Frontal cortex (tissue), 4 donors: ENCODE data around the gene ATP11B. TPM values are rescaled to one million over a fixed set of nuclear protein-coding genes. Genes with fewer than 3 reads are reported as not detected.
"Not testable (repeated sequence)": the region's sequence is repeated elsewhere in the genome, so short reads cannot be mapped to it uniquely, and the experiment has no call there.

Experiments
- DNase-seq, 2 donors: peaks; one replicate each; pipeline ENCODE4 v3.0.0; 2012; ENCODE audit warnings: low spot score in 2 of 2
- FAIRE-seq: peaks from 2 replicates; lab custom pipeline; 2012; peaks lifted over from hg19 to GRCh38; lab: Jason Lieb, UNC
- total RNA-seq: library from RNA; depleted of rRNA; stranded (reverse); fragments of >200 nt; gene quantifications from one replicate; pipeline ENCODE4 v1.2.3, GENCODE V29; 2014
- donor health status: control.
- donor health status: control.
- donor health status: control.

ATP11B gene
- total RNA-seq, 1 donor from 2014 or later: 94.6 TPM

- DNase-seq (no peak), FAIRE-seq (no peak)
Observed at GRCh38 chr3:182821221-182821981, 28.1 kb downstream of the ATP11B start.

GRCh38 chr3:182822260-182822659 lies 29.0 kb downstream of the ATP11B start:
- FAIRE-seq: not testable (repeated sequence)

DNA sequence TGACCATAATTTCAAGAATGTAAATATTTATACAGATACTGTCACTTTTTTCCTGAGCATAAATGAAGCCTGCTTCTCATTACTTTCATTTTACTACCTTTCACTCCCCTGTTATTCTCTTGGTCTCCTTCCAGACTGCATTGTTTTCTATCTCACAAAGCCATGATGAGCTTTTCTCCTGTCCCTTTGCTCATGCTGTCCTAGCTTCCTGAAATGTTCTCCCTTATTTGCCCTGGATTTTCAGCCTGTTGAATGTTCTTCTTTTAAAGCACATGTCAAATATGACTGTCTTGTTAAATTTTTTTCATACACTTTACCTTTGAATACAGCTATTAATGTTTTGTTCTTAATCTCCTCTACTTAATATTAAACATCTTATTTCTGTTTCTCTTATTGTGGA lies 31.7 kb downstream of the ATP11B start:
- FAIRE-seq (no peak), DNase-seq (no peak)

More at GRCh38 chr3:182822260-182822659, 29.0 kb downstream of the ATP11B start:
- not testable (repeated sequence) for DNase-seq

- DNase-seq (no peak), FAIRE-seq (no peak)
Observed at GRCh38 chr3:182829761-182830405, 36.6 kb downstream of the ATP11B start.

DNA sequence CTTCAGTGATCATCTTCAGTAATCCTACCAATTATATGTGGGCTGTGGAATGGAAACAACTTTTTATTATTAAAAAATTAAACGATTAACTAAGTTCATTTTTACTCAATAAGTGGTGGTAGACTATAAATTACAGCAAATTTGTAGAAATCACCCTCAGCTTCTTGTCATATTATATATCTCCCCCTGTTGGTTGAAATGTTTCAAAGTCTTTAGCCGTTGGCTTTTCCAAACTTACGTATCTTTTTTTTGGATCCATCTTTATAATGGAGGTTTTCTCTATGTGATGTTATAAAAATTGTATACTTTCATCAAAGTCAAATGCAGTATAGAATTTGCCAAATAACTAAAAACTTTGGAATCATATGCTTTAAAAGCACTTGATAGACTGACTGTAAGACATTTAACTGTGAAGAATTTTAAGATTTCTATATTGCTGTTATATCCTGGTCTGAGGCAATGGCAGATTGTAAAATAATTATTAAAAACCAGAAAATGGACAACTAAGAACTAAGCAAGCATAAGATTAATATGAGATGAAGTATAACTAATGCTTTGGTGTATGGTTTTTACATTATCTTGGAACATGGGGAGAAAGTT lies 44.7 kb downstream of the ATP11B start:
- DNase-seq: no peak
- FAIRE-seq: peak; percentile 70

DNA sequence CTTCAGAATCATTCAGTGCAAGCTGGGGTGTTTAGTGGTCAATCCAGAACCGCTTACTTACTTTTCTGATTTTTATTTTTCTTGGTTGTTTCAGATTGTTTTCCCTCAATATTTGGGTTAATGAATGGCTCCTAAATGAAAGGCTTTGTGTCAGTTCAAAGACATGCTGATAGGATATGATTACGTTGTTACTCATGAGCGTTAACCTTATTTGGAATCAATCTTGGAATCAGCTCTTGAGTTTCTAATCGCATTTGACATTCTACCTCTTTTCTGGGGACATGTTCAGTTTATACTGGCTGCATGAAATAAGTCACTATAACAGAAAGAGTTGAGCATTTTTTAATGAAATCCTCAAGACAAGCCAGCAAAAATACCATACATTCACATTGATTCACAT lies 50.2 kb downstream of the ATP11B start:
- FAIRE-seq: no peak
- DNase-seq: no peak

DNA sequence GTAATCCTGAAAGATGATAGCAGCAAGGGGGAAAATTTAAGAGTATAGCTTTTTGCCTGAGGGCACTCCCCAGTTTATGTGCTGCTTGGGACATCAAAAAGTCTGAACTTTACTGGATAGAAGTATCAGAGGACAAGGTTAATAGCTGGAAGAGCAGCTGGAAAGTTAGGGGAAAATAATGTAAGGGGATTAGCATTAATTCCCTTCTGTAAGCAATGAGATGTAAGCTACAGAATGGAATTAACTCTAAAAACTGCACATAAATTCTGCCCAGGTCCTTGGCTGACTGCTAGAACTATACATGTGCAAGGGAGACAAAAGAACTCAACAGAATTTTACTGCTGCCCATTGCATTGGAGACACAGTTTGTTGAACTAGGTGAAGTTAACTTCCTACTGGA lies 55.6 kb downstream of the ATP11B start:
- no peak for FAIRE-seq

DNA sequence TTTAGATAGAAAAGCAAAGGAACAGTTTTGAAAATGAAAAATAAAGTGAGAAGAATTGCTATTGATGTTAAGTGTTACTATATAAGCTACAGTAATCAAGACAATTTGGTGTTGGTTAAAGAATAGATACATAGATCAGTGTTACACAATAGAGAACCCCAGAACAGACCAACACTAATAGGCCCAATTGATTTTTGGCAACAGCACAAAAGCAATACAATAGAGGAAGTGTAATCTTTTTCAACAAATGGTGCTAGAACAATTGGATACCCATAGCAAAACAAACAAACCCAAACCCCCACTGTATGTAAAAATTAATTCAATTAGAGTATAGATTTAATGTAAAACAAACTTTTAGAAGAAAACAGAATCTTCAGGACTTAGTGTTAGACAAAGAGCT lies 61.8 kb downstream of the ATP11B start:
- no peak for DNase-seq
- FAIRE-seq: no peak

More for the DNA sequence above, 55.6 kb downstream of the ATP11B start:
- no peak for DNase-seq

DNA sequence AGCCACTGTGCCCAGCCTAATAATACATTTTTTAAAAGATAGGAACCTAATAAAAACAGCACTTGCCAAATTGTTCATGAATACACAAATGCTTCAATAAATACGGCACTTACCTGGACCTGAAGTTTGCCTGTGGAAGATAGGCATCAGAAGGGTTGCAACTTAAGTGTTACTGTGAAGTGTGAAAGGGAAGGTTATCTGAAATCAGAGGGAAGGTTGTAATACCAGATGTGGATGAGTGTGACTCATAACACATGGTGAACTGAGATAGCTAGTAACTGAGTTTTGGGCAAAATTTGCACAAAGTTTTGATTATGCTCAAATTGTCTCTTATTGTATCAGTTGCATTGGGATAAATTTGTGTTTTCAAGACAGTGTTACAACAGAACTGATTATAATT lies 68.0 kb downstream of the ATP11B start:
- FAIRE-seq: no peak
- DNase-seq: no peak

- DNase-seq: no peak
- FAIRE-seq: no peak
Observed at GRCh38 chr3:182862159-182862860, 69.0 kb downstream of the ATP11B start.

GRCh38 chr3:182869059-182869458 lies 75.8 kb downstream of the ATP11B start:
- DNase-seq (no peak), FAIRE-seq (no peak)

- DNase-seq, FAIRE-seq: not testable (repeated sequence)
Observed at GRCh38 chr3:182870917-182871316, 77.6 kb downstream of the ATP11B start.

GRCh38 chr3:182879031-182879611 lies 85.8 kb downstream of the ATP11B start:
- no peak for FAIRE-seq
- DNase-seq: no peak

DNA sequence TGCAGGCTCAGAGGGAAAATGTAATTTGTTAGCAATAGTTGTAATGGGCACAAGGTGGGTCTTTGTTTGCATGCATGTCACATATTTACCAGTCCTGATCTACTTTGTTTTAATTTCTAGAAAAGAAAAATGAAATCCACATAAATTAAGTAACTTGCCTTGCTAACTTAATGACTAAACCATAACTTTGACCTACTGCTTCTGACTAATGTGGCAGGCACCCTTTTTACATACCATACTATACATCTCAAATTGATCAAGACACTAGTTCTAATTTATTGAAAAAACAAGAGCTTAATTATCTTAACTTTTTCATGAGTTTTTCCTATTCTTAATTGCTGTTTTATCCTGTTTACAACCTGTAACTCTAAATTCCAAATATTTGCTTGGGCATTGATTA lies 93.2 kb downstream of the ATP11B start:
- DNase-seq: no peak
- FAIRE-seq: no peak

DNA sequence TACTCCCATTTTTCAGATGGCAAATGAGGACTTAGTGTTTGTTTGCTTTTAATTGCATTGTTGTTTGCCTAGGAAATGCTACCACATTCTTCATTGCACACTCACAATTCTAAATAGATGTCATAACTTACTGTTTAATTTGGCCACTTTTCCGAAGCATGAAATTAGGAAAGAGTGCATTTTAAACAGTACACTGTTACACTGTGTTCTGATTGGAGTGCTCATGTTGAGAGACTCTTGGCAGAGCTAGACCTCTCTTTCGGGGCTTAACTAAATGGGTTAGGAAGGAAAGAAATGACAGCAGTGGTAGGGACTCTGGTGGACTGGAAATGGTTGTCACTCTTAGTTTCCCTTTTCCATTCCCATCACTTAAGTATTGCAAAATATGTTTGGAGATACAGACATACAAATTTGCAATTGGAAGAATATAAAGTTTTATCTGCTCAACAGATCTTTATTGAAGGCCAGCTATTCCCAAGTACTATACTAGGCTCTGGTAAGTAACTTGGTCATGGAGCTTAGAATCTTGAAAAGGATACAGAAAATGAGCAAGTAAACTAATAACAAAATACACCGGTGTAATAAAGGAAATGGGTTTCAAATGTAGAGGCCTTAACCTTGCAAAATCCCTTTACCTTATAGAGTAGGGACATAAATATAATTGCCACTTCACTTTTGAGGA lies 96.8 kb downstream of the ATP11B start:
- DNase-seq: no peak
- FAIRE-seq: no peak

DNA sequence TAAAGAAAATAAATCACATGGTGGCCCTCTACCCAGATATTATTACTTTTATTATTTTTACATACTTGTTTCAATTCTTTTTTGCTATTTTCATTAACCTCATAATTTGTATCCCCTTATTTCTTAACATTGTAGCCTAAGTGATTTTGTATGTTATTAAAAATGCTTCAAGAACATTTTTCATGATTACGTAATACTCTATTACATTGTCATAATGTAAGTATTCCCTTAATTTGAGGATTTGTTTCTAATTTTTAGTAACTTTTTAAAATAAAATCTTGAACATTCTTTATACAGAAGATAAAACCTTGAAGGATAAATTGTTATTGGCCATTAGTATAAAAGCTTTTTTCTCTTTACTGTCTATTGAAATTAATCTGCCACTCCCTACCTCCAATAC lies 98.1 kb downstream of the ATP11B start:
- FAIRE-seq: no peak
- DNase-seq: no peak

- DNase-seq (no peak), FAIRE-seq (no peak)
Observed at GRCh38 chr3:182892226-182892625, 98.9 kb downstream of the ATP11B start.

- DNase-seq (no peak), FAIRE-seq (no peak)
Observed at GRCh38 chr3:182895513-182896112, 102.3 kb downstream of the ATP11B start.

- FAIRE-seq (peak; percentile 24), DNase-seq (no peak)
Observed at GRCh38 chr3:182896553-182896952, 103.2 kb downstream of the ATP11B start.
